Stomach smooth muscle (tissue), 2 donors: ENCODE results near the gene HSF2BP.
"Not testable (repeated sequence)": the region's sequence is repeated elsewhere in the genome, so short reads cannot be mapped to it uniquely, and the experiment has no call there.

ENCODE experiments used
- H3K27ac ChIP-seq: one replicate; pipeline ENCODE4 v1.7.0; 2013; ENCODE audit warnings: mild to moderate bottlenecking, low read length, inconsistent platforms
- H3K27me3 ChIP-seq, 2 donors: one replicate each; pipeline ENCODE4 v1.7.0; 2013; ENCODE audit warnings: low read length in 2 of 2; ENCODE audit not compliant: insufficient read depth in 2 of 2, control insufficient read depth in 1 of 2
- H3K36me3 ChIP-seq, 2 donors: one replicate each; pipeline ENCODE4 v1.7.0; 2013; ENCODE audit warnings: low read length in 2 of 2; ENCODE audit not compliant: control insufficient read depth in 2 of 2, insufficient read depth in 2 of 2
- H3K4me1 ChIP-seq: one replicate; pipeline ENCODE4 v1.7.0; 2013; ENCODE audit warnings: low read length; ENCODE audit not compliant: control insufficient read depth, insufficient read depth
- H3K4me3 ChIP-seq, 2 donors: one replicate each; pipeline ENCODE4 v1.7.0; 2013; ENCODE audit warnings: low read length in 2 of 2
- H3K9ac ChIP-seq, 2 donors: one replicate each; pipeline ENCODE4 v1.7.0; 2013; ENCODE audit warnings: low read length in 2 of 2, mild to moderate bottlenecking in 1 of 2
- H3K9me3 ChIP-seq, 2 donors: one replicate each; pipeline ENCODE4 v1.7.0; 2013; ENCODE audit warnings: low read length in 2 of 2; ENCODE audit not compliant: control insufficient read depth in 2 of 2
- donor health status: healthy.
- donor health status: Pancreatic carcinoma.

Gene HSF2BP

DNA sequence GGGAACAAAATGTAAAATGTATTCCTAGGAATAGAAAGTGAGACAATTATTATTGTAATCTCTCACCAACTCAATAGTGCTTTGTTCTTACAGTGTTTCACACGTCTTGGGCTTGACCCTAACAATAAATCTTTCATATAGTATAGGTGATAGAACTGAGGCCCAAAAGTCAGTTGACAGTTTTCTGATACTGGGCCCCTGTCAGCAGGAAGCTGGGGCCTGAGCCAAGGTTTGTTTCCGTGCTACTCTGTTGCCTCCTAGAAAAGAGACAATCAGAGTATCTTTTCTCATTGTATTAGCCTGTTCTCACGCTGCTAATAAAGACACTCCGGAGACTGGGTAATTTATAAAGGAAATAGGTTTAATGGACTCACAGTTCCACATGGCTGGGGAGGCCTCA lies 5.1 kb upstream of the HSF2BP start:
- H3K27ac ChIP-seq: no peak overlapping the region
- H3K9ac ChIP-seq: no peak overlapping the region
- peaks cover 6 to 15% of the 10 kb centered on the region in 2 donors for H3K36me3 ChIP-seq
- H3K4me3 ChIP-seq: no peak overlapping the region
- H3K27me3 ChIP-seq: no peaks in the 10 kb centered on the region
- peaks cover 14% of the 10 kb centered on the region for H3K4me1 ChIP-seq
- no peaks in the 10 kb centered on the region for H3K9me3 ChIP-seq

DNA sequence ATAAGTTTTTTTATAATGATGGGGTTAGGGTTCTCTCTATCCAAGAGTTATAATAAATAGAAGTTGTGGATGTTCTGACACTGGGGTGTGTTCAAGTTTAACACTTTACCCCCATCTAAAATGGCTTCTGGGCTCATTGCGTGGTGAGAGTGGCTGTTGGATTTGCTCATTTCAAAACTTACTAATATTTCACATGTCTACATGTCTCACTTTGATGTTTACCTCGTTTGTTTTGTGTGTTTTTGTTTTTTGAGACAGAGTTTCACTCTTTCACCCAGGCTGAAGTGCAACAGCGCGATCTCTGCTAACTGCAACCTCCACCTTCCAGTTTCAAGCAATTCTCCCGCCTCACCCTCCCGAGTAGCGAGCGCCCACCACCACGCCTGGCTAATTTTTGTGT lies 3.7 kb upstream of the HSF2BP start:
- Histone ChIP-seq H3K9ac (no peak overlapping the region), H3K4me3 (no peak overlapping the region), H3K4me1 (peaks cover 22% of the 10 kb centered on the region), H3K27ac (no peak overlapping the region), H3K27me3 (no peaks in the 10 kb centered on the region), H3K36me3 (peaks cover 6 to 15% of the 10 kb centered on the region in 2 donors), H3K9me3 (no peaks in the 10 kb centered on the region)

DNA sequence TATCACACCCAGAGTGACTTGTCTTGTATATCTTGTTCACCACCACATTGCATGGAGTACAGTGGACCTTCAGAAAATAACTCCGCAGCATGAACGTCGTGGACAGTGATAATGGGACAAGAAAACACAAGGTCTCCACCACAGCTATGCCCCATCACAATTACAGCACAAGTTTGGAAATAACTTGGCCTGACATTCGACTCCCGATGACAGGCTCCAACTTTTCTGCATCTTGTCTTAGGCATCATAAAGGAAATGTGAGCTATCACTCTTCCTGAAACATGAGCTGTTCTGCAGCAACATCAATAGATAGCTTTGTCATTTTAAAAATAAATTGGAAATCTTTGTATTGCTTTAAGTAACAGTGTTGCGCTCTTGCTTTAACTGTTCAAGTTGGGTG lies 3.0 kb upstream of the HSF2BP start:
- no peak overlapping the region for H3K4me3 ChIP-seq
- H3K9ac ChIP-seq: no peak overlapping the region
- peaks cover 22% of the 10 kb centered on the region for H3K4me1 ChIP-seq
- H3K27ac ChIP-seq: no peak overlapping the region
- no peaks in the 10 kb centered on the region for H3K9me3 ChIP-seq
- H3K36me3 ChIP-seq: peaks cover 6 to 15% of the 10 kb centered on the region in 2 donors
- no peaks in the 10 kb centered on the region for H3K27me3 ChIP-seq

DNA sequence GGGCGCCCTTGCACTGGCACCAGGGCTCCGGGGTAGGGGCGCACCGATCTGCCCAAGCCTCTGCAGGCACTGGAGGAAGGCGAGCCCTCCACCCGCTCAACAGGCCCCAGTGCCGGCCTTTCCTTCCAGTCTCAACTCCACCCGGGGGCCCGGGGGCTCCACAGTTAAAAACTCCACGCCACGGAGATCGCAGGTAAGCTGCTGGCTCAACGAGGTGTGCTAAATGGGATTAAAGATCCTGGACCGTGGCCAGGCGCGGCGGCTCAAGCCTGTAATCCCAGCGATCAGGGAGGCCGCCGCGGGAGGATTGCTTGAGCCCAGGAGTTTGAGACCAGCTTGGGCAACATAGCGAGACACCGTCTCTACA lies 536 bp downstream of the HSF2BP start:
- peaks cover 22% of the 10 kb centered on the region for H3K4me1 ChIP-seq
- H3K9me3 ChIP-seq: no peaks in the 10 kb centered on the region
- peaks cover 2 to 5% of the 10 kb centered on the region in 2 donors for H3K36me3 ChIP-seq
- H3K9ac ChIP-seq: peak overlapping the region; percentile 84 to 90
- H3K27me3 ChIP-seq: no peaks in the 10 kb centered on the region
- peak overlapping the region; percentile 83 for H3K27ac ChIP-seq
- H3K4me3 ChIP-seq: peak overlapping the region; percentile 91

DNA sequence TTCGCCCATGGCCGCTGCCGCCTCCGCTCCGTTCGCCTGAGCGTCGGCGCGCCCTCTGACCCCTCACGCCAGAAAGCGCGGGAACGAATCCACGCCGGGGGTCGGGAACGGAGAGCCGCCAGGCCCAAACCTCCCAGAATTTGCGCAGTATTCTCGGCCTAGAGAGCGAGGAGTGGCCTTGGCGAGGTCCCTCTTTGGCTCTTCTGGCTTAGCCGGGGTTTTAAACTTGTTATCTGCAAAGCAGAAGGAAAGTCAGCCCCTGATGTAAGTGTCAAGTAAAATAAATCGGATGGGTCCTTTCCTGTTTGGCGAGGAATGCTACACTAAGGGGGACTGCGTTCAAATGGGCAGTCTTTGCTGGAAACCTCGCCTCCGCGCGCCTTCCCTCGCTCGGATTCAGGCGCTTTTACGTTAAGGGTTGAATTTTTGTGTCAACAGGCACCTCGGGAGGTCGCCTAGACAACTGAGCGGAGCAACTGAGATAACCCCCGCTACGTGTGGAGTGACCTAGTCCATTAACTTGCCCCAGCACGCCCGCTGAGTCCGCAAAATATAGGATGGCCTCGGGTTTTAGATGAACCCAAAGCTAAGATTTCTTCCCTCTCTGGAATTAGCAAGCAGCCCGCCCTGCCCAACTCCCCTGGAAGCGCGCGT lies 1.1 kb downstream of the HSF2BP start:
- Histone ChIP-seq H3K27ac (no peak overlapping the region), H3K9ac (no peak overlapping the region), H3K4me1 (peaks cover 22% of the 10 kb centered on the region), H3K36me3 (peaks cover 2 to 5% of the 10 kb centered on the region in 2 donors), H3K27me3 (no peaks in the 10 kb centered on the region), H3K9me3 (no peaks in the 10 kb centered on the region), H3K4me3 (no peak overlapping the region)

DNA sequence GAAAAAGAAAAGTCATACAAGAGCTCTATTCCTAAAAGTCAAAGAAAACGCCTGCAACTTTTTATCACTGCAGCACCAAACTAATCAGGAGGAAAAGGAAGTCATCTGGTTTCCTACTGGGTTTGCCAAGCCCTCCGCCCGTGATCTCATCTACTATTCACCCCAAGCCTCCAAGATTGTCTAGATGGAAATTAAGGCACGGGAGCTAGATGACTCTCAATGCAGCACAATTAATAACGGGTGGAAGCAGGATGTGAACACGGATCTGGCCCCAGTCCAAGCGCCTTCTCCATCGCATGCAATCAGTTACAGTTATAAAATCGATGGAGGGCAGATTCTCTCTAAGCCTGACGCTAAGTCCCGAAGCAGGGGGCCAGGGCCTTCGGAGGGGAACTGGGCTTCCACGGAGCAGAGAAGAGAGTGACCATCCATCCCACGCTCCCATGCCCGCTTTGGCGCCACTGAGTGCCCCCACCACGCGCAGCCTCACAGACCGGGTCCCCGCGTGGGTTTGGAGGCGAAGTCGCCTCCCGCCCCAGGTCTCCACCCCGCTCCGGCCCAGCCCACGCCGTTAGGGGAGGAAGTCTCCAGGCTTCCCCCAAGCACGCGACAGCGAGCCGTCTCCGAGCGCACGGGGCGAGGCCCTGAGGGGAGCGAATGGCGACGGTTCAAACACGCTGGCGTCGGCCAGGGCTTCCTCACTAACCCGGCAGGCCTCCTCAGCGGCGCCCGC lies 1.8 kb downstream of the HSF2BP start:
- H3K4me1 ChIP-seq: peaks cover 22% of the 10 kb centered on the region
- no peak overlapping the region for H3K27ac ChIP-seq
- peaks cover 2 to 5% of the 10 kb centered on the region in 2 donors for H3K36me3 ChIP-seq
- H3K27me3 ChIP-seq: no peaks in the 10 kb centered on the region
- no peak overlapping the region for H3K4me3 ChIP-seq
- no peaks in the 10 kb centered on the region for H3K9me3 ChIP-seq
- no peak overlapping the region for H3K9ac ChIP-seq

DNA sequence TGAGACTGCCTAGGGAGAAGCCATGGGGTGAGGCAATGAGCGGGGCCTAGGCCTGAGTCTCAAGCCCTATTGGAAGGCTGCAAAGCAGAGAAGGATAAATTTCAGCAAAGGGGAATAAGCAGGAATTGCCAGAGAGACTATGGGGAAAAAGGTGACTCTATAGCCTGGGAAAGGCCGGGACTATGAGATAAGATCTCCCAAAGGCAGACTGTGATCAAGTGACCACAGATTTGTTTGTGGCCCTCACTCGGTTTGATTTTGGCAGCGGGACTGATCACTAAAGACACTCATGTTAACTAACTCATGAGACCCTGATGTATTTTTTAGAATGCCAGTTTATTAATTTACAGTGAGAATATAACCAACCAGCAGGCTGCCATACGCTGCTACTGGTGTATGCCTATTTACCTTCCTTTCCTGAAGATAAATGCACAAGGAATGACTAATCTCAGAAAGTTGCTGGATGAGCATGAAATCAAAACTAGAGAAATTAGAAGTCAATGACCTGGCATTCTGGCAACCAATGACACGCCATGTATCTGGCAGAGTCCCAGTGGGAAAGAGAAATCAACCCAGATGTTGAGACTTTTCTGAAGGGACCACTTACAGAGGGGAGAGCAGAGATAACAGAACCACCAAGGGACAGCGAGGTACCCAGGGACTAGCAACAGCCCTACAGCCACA lies 4.3 kb downstream of the HSF2BP start:
- Histone ChIP-seq H3K27me3 (no peaks in the 10 kb centered on the region), H3K4me1 (peaks cover 10% of the 10 kb centered on the region), H3K4me3 (no peak overlapping the region), H3K27ac (no peak overlapping the region), H3K9ac (no peak overlapping the region), H3K9me3 (no peaks in the 10 kb centered on the region), H3K36me3 (no peaks in the 10 kb centered on the region)

DNA sequence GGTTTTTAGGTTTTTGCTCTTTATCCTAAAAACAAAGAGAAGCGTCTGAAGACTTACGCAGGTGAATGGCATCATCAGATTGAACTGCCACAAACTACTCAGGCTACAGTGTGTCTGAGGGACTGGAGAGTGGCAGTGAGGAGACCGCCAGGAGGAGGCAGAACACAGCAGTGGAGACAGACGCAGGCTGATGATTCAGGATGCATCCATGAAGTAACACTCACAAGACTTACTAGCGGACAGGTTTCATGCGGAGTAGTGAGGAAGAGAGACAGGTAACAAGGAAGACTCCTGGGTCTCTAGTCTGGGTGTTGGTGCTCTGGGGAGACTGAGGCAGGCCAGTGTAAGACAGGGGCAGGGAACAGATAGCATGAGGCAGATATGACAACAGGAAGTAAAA lies 5.7 kb downstream of the HSF2BP start:
- no peak overlapping the region for H3K4me3 ChIP-seq
- peaks cover under 1% of the 10 kb centered on the region for H3K4me1 ChIP-seq
- no peaks in the 10 kb centered on the region for H3K9me3 ChIP-seq
- H3K9ac ChIP-seq: no peak overlapping the region
- no peaks in the 10 kb centered on the region for H3K36me3 ChIP-seq
- no peak overlapping the region for H3K27ac ChIP-seq
- H3K27me3 ChIP-seq: no peaks in the 10 kb centered on the region

DNA sequence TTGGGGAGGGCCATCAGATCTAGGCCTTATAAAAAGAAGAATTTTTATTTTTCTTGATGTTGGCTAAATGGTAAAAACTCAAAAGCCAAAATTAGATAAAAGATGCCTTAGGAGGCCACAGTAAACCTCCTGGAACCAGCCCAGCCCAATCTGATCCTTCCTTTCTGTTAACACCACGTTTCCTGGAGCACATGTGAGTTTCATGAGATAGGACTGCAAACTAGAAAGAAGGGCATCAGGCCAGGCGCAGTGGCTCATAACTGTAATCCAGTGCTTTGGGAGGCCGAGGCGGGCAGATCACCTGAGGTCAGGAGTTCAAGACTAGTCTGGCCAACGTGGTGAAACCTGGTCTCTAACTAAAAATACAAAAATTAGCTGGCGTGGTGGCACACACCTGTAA lies 6.7 kb downstream of the HSF2BP start:
- Histone ChIP-seq H3K36me3 (no peaks in the 10 kb centered on the region), H3K27ac (no peak overlapping the region), H3K4me1 (no peaks in the 10 kb centered on the region), H3K27me3 (no peaks in the 10 kb centered on the region), H3K4me3 (no peak overlapping the region), H3K9me3 (no peaks in the 10 kb centered on the region), H3K9ac (no peak overlapping the region)

DNA sequence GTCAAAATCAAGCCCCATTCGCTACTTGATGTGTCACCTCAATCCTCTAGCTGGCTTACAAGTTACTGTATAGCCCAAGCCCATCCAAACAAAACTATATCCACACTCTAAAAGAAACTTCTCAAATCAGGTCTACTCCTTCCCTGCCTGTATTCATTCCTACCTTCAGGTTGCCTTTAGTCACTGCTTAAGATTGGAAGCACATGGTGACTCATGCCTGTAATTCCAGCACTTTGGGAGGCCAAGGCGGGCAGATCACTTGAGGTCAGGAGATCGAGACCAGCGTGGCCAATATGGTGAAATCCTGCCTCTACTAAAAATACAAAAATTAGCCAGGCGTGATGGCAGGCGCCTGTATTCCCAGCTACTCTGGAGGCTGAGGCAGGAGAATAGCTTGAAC lies 7.4 kb downstream of the HSF2BP start:
- not testable (repeated sequence) for H3K36me3 ChIP-seq, H3K4me1 ChIP-seq, H3K27ac ChIP-seq, H3K27me3 ChIP-seq, H3K9me3 ChIP-seq, H3K4me3 ChIP-seq, H3K9ac ChIP-seq

DNA sequence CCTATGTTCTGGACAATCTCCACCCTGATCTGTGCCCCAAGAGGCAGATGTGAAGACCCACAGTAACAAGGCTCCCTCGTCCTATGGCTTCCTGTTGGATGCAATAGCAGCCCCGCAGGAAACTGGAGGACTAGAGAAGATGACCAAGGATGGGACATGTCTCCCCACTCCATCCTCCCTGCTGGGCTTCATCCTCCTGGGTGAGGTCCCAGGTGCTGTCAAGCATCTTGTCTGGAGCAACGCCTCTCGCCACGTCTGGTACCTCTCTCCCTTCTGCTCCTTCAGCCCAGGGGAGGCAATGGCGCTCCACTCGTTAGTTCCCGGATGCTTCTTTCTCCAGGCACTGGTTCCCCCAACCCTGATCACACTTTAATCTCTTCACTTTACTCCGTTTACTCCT lies 11.1 kb downstream of the HSF2BP start:
- H3K9ac ChIP-seq: no peak overlapping the region
- H3K27me3 ChIP-seq: no peaks in the 10 kb centered on the region
- no peak overlapping the region for H3K4me3 ChIP-seq
- H3K4me1 ChIP-seq: no peaks in the 10 kb centered on the region
- no peaks in the 10 kb centered on the region for H3K9me3 ChIP-seq
- H3K27ac ChIP-seq: no peak overlapping the region
- no peaks in the 10 kb centered on the region for H3K36me3 ChIP-seq
